T-helper 1 cell treated with Interleukin-12 subunit alpha and Interleukin-12 subunit beta and Interleukin-4 antibody, amounts not matched to agents 30 μg/mL and 1 μg/mL, for 36 hours (primary cell): ENCODE results near the gene CDT1.

ENCODE experiments used
- H3K27ac Mint-ChIP-seq: one replicate; pipeline ENCODE4 v1.8.0; 2021; ENCODE audit warnings: mild to moderate bottlenecking, mixed read lengths
- H3K27me3 Mint-ChIP-seq: one replicate; pipeline ENCODE4 v1.8.0; 2021; ENCODE audit warnings: low read depth, mixed read lengths
- H3K36me3 Mint-ChIP-seq: one replicate; pipeline ENCODE4 v1.8.0; 2021; ENCODE audit warnings: low read depth, mixed read lengths
- H3K4me1 Mint-ChIP-seq: one replicate; pipeline ENCODE4 v1.8.0; 2021; ENCODE audit warnings: low read depth, mixed read lengths
- H3K4me3 Mint-ChIP-seq: one replicate; pipeline ENCODE4 v1.8.0; 2021; ENCODE audit warnings: mild to moderate bottlenecking, moderate library complexity, mixed read lengths
- H3K9me3 Mint-ChIP-seq: one replicate; pipeline ENCODE4 v1.8.0; 2021; ENCODE audit warnings: mixed read lengths

Gene CDT1

GRCh38 chr16:88774544-88775393 is 28.8 kb upstream of the CDT1 start:
- H3K4me3 Mint-ChIP-seq: no peak overlapping the region
- H3K36me3 Mint-ChIP-seq: no peaks in the 10 kb centered on the region
- H3K27me3 Mint-ChIP-seq: no peaks in the 10 kb centered on the region
- H3K4me1 Mint-ChIP-seq: peaks cover 5% of the 10 kb centered on the region
- no peaks in the 10 kb centered on the region for H3K9me3 Mint-ChIP-seq
- no peak overlapping the region for H3K27ac Mint-ChIP-seq

- H3K4me3 Mint-ChIP-seq: no peak overlapping the region
- no peak overlapping the region for H3K27ac Mint-ChIP-seq
- H3K27me3 Mint-ChIP-seq: no peaks in the 10 kb centered on the region
- H3K36me3 Mint-ChIP-seq: no peaks in the 10 kb centered on the region
- no peaks in the 10 kb centered on the region for H3K9me3 Mint-ChIP-seq
- peaks cover 13% of the 10 kb centered on the region for H3K4me1 Mint-ChIP-seq
Observed at GRCh38 chr16:88775825-88776224, 27.8 kb upstream of the CDT1 start.

- Mint-ChIP-seq H3K4me1 (peaks cover 31% of the 10 kb centered on the region), H3K4me3 (no peak overlapping the region), H3K27ac (no peak overlapping the region)
Observed at GRCh38 chr16:88777471-88778270, 25.9 kb upstream of the CDT1 start.

GRCh38 chr16:88778271-88778525 is 25.4 kb upstream of the CDT1 start:
- Mint-ChIP-seq H3K4me1 (peaks cover 36% of the 10 kb centered on the region), H3K27ac (no peak overlapping the region)

More at GRCh38 chr16:88777471-88778270, 25.9 kb upstream of the CDT1 start:
- Mint-ChIP-seq H3K36me3 (no peaks in the 10 kb centered on the region), H3K9me3 (no peaks in the 10 kb centered on the region), H3K27me3 (no peaks in the 10 kb centered on the region)

DNA sequence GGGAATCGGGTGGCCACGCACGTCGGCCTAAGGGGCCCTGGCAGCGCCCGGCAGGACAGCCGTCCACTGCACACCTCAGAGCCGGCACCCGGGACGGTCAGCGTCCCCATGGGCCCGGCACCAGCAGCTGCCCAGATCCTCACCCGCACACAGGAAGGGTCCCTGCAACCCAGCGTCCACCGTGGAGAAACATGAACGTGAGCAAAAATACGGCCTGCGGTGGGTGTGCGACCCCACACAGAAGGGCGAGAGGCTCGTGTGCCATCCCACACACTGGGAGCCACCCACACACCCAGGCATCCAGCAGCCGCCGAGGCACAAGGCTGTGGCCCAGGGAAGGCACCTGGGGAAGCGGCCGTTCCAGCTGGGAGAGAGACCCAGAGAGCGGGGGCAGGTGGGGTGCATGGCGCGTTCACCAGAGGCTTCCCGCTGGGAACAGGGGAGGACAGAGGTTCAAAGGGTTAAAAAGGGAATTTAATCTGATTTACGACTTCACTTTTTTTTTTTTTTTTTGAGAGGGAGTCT is 25.0 kb upstream of the CDT1 start:
- Mint-ChIP-seq H3K9me3 (no peaks in the 10 kb centered on the region), H3K36me3 (peaks cover 2% of the 10 kb centered on the region), H3K4me3 (no peak overlapping the region)

More at GRCh38 chr16:88778271-88778525, 25.4 kb upstream of the CDT1 start:
- no peaks in the 10 kb centered on the region for H3K9me3 Mint-ChIP-seq
- H3K36me3 Mint-ChIP-seq: peaks cover 2% of the 10 kb centered on the region
- H3K4me3 Mint-ChIP-seq: no peak overlapping the region
- H3K27me3 Mint-ChIP-seq: no peaks in the 10 kb centered on the region

DNA sequence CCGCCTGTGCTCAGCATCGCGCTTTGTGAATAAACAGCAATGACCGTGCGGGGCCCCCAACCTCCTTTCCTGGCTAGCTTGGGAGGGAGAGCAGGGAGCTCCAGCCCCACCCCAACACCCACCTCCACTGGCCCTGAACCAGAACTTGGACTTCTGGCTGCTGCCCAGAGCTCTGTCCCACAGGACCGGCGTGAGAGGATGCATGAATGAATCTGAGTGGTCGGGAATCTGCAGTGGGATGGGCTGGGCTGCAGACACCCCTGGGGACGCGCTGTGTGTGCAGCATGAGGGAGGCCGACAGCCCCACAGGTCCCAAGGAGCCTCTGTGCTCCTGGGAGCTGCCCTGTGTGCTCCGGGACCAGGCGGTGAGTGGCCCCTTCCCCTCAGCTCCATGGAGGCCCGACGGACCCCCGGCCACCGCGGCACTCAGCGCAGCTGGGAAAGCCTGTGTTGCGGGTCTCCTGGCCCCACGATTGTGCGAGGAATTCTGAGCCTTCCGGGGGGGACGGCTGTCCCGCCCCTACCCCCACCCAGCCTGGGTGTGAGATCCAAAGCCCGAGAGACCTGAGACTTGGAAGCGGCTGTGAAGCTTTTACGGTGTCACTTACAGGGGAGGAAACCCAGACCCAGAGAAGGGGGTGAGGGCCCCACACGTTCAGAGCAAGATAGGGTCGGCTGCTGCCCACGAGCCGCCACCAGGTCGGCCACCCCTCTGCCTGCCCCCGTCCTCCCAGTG is 24.0 kb upstream of the CDT1 start:
- Mint-ChIP-seq H3K4me1 (peaks cover 41% of the 10 kb centered on the region), H3K4me3 (no peak overlapping the region), H3K9me3 (no peaks in the 10 kb centered on the region), H3K27ac (peak overlapping the region; percentile 87), H3K27me3 (no peaks in the 10 kb centered on the region), H3K36me3 (peaks cover 2% of the 10 kb centered on the region)

More for the DNA sequence above, 25.0 kb upstream of the CDT1 start:
- Mint-ChIP-seq H3K4me1 (peaks cover 40% of the 10 kb centered on the region), H3K27ac (no peak overlapping the region), H3K27me3 (no peaks in the 10 kb centered on the region)

DNA sequence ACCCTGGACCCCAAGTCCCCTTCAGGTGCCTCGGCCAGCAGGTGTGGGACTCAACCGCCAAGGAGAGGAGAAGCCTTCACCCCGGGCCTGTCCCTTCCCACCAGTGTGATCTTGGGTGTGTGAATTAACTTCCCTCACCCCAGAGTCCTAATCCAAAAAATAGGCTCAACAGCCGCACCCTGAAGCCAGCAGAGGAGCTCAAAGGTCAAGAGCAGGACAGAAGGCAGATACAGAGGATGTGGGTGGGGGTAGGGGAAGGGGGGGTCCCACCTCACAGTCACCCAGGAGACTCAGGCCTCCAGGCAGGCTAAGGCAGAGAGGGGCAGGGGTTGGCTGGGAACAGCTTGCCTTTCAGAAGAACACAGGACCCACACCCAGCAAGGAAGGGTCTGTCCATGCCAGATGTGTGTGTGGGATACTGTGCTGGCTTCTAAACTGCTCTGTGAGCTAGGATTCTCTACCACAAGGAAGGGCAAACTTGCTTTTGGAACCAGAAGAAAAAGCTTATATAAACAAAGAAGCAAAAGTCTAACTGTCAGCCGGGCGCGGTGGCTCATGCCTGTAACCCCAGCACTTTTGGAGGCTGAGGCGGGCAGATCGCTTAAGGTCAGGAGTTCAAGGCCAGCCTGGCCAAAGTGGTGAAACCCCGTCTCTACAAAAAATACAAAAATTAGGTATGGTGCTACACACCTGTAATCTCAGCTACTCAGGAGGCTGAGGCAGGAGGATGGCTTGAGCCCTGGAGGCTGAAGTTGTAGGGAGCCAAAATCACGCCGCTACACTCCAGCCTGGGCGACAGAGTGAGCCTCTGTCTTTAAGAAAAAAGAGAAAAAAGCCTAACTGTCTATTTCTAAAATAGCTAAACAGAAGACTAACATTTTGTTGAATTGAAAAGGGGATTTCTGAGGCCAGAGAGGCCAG is 23.2 kb upstream of the CDT1 start:
- Mint-ChIP-seq H3K4me3 (peak overlapping the region; percentile 88), H3K27ac (peak overlapping the region; percentile 87), H3K36me3 (peaks cover 2% of the 10 kb centered on the region), H3K9me3 (no peaks in the 10 kb centered on the region), H3K4me1 (peaks cover 38% of the 10 kb centered on the region), H3K27me3 (no peaks in the 10 kb centered on the region)

- peaks cover 38% of the 10 kb centered on the region for H3K4me1 Mint-ChIP-seq
Observed at GRCh38 chr16:88781140-88782077, 22.2 kb upstream of the CDT1 start.

GRCh38 chr16:88782454-88783390 is 20.9 kb upstream of the CDT1 start:
- Mint-ChIP-seq H3K27ac (peak overlapping the region; percentile 87), H3K27me3 (no peaks in the 10 kb centered on the region), H3K4me1 (peaks cover 38% of the 10 kb centered on the region), H3K4me3 (peak overlapping the region; percentile 88), H3K36me3 (peaks cover 2% of the 10 kb centered on the region), H3K9me3 (no peaks in the 10 kb centered on the region)

More at GRCh38 chr16:88781140-88782077, 22.2 kb upstream of the CDT1 start:
- H3K9me3 Mint-ChIP-seq: no peaks in the 10 kb centered on the region
- peak overlapping the region; percentile 87 for H3K27ac Mint-ChIP-seq
- peak overlapping the region; percentile 88 for H3K4me3 Mint-ChIP-seq
- peaks cover 2% of the 10 kb centered on the region for H3K36me3 Mint-ChIP-seq
- no peaks in the 10 kb centered on the region for H3K27me3 Mint-ChIP-seq

GRCh38 chr16:88783391-88784073 is 20.1 kb upstream of the CDT1 start:
- peaks cover 35% of the 10 kb centered on the region for H3K4me1 Mint-ChIP-seq
- peaks cover 2% of the 10 kb centered on the region for H3K36me3 Mint-ChIP-seq
- H3K9me3 Mint-ChIP-seq: no peaks in the 10 kb centered on the region
- peaks cover 4% of the 10 kb centered on the region for H3K27me3 Mint-ChIP-seq
- peak overlapping the region; percentile 88 for H3K4me3 Mint-ChIP-seq
- peak overlapping the region; percentile 87 for H3K27ac Mint-ChIP-seq

- Mint-ChIP-seq H3K9me3 (no peaks in the 10 kb centered on the region), H3K4me3 (peak overlapping the region; percentile 88), H3K27me3 (peaks cover 4% of the 10 kb centered on the region), H3K27ac (peak overlapping the region; percentile 87), H3K4me1 (peaks cover 35% of the 10 kb centered on the region), H3K36me3 (peaks cover 2% of the 10 kb centered on the region)
Observed at GRCh38 chr16:88784074-88784855, 19.3 kb upstream of the CDT1 start.
